Ectodermal cell (in vitro differentiated cells): ENCODE measurements around the gene TSFM.
"Not testable (repeated sequence)": the region's sequence is repeated elsewhere in the genome, so short reads cannot be mapped to it uniquely, and the experiment has no call there.

ENCODE experiments used
- H3K27ac ChIP-seq: 2 replicates; pipeline ENCODE4 v1.7.0; 2013; ENCODE audit warnings: mild to moderate bottlenecking, low read depth, low read length; ENCODE audit not compliant: insufficient read depth, poor library complexity, severe bottlenecking
- H3K27me3 ChIP-seq: 2 replicates; pipeline ENCODE4 v1.7.0; 2013; ENCODE audit warnings: mild to moderate bottlenecking, low read length; ENCODE audit not compliant: insufficient read depth, control insufficient read depth, poor library complexity, severe bottlenecking
- H3K36me3 ChIP-seq: one replicate; pipeline ENCODE4 v1.7.0; 2013; ENCODE audit warnings: low read length; ENCODE audit not compliant: control insufficient read depth, insufficient read depth
- H3K4me1 ChIP-seq: one replicate; pipeline ENCODE4 v1.7.0; 2013; ENCODE audit warnings: low read length; ENCODE audit not compliant: control insufficient read depth, insufficient read depth
- H3K4me3 ChIP-seq: 2 replicates; pipeline ENCODE4 v1.7.0; 2013; ENCODE audit warnings: low read depth, low read length, control low read depth; ENCODE audit not compliant: insufficient read depth
- H3K9me3 ChIP-seq: 2 replicates; pipeline ENCODE4 v1.7.0; 2013; ENCODE audit warnings: mild to moderate bottlenecking, low read length, moderate library complexity; ENCODE audit not compliant: control insufficient read depth
- WGBS, 2 experiments: methylation state at CpG; one replicate each; pipeline ENCODE4 v1.1.7; 2013; ENCODE audit warnings: missing lambda C conversion rate in 2 of 2; 5-methylcytosine and 5-hydroxymethylcytosine counted together

Gene TSFM

DNA sequence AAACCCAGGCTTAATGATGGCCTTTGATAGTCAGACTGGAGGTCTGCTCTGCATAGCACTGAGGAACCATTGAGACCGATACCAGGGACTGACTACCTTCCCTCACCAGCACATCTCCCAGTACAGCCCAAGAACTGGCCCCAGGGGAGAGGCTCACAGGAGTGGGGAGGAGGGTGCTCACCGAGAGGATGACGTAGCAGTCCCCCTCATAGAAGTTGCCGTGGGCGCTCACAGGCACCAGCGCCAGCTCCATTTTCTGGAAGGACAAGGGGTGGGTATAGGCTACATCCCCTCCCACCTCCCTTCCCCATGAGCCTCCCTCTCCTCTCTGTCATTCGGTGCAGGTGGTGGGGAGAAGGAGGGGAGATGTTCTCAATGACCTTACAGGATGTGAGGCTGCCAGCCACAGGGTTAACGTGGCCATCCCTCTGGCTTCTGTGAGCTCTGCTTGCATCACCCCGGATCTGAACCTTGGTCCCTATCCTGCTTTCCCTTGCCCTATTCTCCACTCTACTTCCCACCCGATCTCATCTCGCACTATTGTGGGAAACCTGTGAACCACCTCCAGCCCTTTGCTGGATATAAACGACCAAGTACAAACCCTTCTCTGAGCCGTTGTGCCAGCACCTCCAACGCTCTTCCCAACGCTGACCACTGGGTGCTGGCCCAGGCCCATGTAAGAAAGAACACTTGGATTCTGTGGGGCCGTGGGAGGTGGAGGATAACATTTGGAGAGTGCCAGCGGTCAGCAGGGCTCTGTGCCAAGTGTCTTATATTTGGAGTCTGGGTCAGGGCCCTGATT lies 31.6 kb downstream of the TSFM start:
- no peaks in the 10 kb centered on the region for H3K27me3 ChIP-seq
- WGBS, 2 experiments: 91 to 93% methylated on average over 11 to 17 of the region's 17 CpGs
- no peaks in the 10 kb centered on the region for H3K4me1 ChIP-seq
- H3K9me3 ChIP-seq: no peaks in the 10 kb centered on the region
- no peak overlapping the region for H3K27ac ChIP-seq
- H3K36me3 ChIP-seq: no peaks in the 10 kb centered on the region
- no peak overlapping the region for H3K4me3 ChIP-seq

DNA sequence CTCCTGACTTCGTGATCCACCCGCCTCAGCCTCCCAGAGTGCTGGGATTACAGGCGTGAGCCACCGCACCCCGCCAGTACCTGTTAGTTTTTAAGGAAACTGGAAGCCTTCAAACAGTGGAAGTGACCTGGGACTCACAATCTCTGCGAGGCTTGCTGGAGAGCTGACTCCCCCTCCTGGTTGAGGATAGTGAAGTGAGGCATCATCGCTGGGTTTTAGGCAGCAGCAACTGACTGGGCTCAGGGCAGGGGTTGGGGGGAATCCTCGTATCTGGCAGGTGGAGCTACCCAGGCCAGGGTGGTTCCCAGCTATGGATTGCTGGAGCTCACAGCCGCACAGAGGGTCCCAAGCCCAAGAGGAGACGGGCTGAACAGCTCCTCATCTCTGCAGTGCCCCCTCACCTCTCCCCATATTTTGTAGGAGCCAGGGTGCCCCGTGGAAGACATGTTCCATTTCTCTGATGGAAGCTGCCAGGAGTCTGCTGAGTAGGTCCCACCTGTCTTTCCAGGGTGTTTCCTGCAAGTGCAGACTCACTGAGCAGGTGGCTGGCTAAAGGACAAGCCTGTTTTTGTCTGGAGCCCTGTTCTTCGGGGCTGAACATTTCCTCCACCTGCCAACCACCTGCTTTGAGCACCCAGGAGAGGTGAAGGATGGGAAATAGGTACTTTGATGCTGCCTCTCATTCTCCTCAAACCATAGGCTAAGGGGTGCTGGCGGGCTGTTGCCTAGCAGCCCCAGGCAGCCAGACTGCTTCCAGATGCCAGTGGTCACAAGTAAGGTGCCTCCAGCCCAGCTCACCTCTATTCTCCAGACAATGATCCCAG lies 32.8 kb downstream of the TSFM start:
- no peak overlapping the region for H3K4me3 ChIP-seq
- H3K4me1 ChIP-seq: no peaks in the 10 kb centered on the region
- H3K27me3 ChIP-seq: no peaks in the 10 kb centered on the region
- no peak overlapping the region for H3K27ac ChIP-seq
- no peaks in the 10 kb centered on the region for H3K36me3 ChIP-seq
- H3K9me3 ChIP-seq: no peaks in the 10 kb centered on the region
- WGBS, 2 experiments: 78 to 80% methylated on average over 13 of the region's 13 CpGs

DNA sequence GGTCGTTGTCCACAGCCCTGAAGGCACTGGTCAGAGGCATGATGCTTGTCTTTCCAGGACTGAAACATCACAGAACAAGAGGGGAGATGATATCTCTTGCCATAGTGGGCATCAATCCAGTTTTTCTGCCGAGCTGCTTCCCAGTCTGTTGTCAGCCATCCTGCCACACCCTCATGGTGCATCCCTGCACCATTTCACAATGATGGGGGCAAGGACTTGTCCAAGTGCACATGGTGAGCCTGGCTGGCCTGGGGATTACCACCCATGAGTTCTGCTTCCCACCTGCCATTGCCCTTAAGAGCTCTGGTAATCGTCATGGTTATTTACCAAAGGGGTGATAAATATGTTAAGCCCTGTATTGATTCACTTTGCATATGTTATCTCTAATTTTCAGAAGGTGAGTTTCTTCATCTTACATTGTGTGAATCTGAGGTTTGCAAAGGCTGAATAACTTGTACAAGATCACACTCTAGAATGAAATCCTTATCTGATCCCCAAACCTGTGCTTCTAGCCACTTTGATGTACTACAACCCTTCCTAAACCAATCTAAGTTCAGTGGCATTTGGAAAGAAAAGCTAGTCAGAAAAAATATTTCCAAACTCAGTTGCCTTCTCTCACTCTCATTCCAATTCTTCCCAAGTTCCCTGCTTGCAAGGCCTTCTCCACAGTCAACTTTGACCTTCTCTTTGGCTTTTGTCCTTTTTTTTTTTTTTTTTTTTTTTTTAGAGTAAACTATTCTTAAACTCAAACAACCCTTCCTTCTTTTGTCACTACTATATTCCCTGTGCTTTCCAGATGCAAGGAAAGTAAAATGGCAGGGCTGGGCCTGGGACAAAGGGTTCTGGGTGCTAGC lies 33.6 kb downstream of the TSFM start:
- H3K36me3 ChIP-seq: no peaks in the 10 kb centered on the region
- no peak overlapping the region for H3K4me3 ChIP-seq
- H3K27ac ChIP-seq: no peak overlapping the region
- H3K4me1 ChIP-seq: no peaks in the 10 kb centered on the region
- H3K27me3 ChIP-seq: no peaks in the 10 kb centered on the region
- WGBS, 2 experiments: 92 to 94% methylated on average over 3 of the region's 3 CpGs
- no peaks in the 10 kb centered on the region for H3K9me3 ChIP-seq

DNA sequence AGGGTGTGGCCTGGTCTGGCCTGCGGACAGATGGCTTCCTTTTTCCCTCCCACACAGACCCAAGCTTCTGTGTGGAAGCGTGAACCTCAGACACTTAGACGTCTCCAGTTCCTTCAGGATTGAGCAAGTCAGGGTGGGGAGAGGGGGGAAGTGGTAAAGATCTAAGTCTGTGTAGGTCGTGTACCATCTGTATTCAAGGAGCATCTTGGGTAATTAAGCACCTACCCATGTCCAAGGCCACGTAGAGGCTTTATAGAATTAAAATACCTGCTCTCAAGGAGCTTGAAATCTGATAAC lies 34.2 kb downstream of the TSFM start:
- no peak overlapping the region for H3K4me3 ChIP-seq
- H3K4me1 ChIP-seq: no peaks in the 10 kb centered on the region
- WGBS, 2 experiments: 79 to 86% methylated on average over 4 to 5 of the region's 5 CpGs
- no peak overlapping the region for H3K27ac ChIP-seq
- H3K27me3 ChIP-seq: no peaks in the 10 kb centered on the region
- H3K36me3 ChIP-seq: peaks cover 2% of the 10 kb centered on the region
- H3K9me3 ChIP-seq: no peaks in the 10 kb centered on the region

DNA sequence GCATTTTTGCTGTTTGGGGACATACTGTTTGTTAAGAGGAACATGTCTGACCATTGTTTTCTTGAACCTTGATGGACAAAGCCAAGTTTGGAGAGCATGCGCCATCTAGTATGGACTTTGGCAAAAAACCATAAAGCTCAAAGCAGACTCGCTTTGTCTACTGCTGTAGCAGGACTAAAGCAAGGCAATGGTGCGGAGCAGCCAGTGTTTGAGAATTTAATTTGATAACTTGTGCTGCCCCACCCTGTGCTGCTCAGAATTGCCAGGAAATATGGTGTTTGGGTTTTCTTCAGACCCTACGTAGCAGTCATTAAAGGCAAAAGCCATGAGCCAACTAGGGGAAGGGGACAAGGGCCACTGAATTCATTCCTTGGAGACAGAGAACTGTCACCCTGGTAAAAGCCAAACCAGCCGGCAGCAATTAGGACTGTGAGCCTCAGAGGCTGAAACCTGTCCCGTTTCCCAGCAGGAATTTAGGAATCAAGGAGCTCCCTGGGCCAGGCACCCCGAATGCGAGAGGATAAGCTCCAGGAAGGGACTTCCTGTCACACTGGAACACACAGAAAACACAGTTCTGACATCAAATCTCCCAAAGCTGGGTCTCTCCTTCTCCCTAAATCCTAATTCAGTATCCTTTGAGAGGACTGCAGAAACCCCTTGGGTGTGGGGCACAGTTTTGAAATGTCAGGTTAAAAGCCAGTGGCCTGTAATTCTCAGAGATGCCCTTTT lies 34.8 kb downstream of the TSFM start:
- Histone ChIP-seq H3K27ac (no peak overlapping the region), H3K9me3 (no peaks in the 10 kb centered on the region), H3K36me3 (peaks cover 8% of the 10 kb centered on the region), H3K27me3 (no peaks in the 10 kb centered on the region), H3K4me3 (no peak overlapping the region), H3K4me1 (no peaks in the 10 kb centered on the region)
- WGBS, 2 experiments: 91 to 93% methylated on average over 8 of the region's 8 CpGs

DNA sequence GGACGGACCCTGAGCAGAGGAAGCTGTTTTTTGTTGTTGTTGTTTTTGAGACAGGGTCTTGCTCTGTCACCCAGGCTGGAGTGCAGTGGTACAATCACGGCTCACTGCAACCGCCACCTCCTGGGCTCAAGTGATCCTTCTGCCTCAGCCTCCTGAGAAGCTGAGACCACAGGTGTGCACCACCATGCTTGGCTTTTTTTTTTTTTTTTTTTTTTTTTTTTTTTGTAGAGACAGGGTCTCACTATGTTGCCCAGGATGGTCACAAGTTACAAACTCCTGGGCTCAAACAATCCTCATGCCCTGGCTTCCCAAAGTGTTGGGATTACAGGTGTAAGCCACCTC lies 35.4 kb downstream of the TSFM start:
- not testable (repeated sequence) for H3K9me3 ChIP-seq, H3K4me3 ChIP-seq, H3K27me3 ChIP-seq, H3K27ac ChIP-seq, H3K4me1 ChIP-seq
- peaks cover 13% of the 10 kb centered on the region for H3K36me3 ChIP-seq
- WGBS, 2 experiments: 85 to 89% methylated on average over 3 of the region's 3 CpGs

DNA sequence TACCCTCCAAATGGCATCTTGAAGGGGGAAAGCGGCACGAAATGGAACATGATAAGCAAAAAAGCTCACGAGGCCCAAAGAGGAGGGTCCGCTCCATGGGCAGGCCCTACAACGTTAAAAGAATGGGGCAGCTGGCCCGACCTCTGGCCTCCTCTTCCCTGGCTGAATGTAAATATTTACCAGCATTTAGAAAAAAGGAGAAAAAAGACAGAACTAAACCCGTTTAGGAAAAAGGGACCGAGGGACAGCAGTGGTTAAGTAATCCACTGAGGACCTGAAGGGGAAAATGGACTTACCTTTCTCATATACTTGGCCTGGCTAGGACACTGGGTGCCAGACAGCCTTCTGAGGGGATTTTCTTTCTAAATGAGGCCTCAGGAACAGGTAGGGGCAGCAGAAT lies 37.5 kb downstream of the TSFM start:
- 94% methylated on average over 8 of the region's 8 CpGs for WGBS, 2 experiments
- not testable (repeated sequence) for H3K27me3 ChIP-seq, H3K4me1 ChIP-seq, H3K4me3 ChIP-seq, H3K9me3 ChIP-seq, H3K27ac ChIP-seq
- H3K36me3 ChIP-seq: peaks cover 34% of the 10 kb centered on the region

DNA sequence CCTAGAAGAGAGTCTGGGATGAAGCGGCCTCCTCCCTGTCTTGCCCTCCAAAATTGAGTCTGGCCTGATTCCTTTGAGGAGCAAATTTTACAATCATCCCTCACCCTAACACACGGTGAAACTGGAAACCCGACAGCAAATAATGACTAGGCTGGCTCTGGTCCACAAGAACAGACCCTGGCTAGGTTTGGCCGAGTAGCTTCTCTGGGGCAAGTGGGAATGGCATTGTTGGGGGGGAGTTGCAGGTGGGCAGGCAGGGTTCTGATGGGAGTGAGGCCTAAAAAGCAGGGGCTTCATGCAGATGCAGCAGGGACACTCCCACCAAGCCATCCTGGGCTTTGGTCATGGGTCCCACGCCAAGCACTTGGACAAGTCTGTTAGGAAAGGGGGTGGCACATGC lies 38.4 kb downstream of the TSFM start:
- not testable (repeated sequence) for H3K9me3 ChIP-seq, H3K27ac ChIP-seq, H3K27me3 ChIP-seq, H3K4me1 ChIP-seq, H3K4me3 ChIP-seq
- H3K36me3 ChIP-seq: peaks cover 37% of the 10 kb centered on the region
- WGBS, 2 experiments: 96 to 99% methylated on average over 4 of the region's 5 CpGs

DNA sequence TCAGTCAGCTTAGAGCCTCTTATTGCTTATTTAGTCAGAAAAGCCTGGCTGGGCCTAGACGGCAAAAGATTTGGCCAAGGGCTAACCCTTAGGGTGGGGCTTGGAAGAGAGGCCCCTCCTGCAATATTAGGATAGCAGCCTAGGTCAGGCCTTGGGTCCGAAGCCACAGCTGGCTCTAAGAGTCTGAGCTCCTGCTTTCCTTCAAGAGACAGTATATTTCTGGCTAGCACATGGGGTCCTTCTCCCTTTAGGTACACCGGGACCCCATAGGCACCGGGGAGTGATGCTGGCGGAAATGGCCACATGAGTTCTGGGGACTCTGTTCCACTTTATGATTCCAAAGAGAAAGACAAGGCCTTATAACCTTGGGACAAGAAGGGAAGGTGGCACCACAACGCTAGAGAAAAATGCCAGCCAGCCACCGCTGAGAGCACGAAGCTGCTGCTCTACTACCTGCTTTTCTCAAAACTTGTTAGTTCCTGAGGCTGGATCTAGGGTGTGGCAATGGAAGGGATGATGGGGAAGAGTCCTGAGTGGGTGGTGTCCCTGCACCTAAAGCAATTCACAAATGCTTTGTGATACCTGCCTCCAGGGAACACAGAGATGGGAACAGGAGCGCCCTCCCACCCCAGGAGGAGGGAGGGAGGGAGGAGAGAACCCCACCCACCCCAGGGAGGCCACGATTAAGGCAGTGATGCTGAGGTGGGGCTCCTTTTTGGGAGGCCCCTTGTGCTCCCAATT lies 39.1 kb downstream of the TSFM start:
- WGBS, 2 experiments: 96 to 98% methylated on average over 10 of the region's 10 CpGs
- H3K4me3 ChIP-seq: no peak overlapping the region
- no peaks in the 10 kb centered on the region for H3K9me3 ChIP-seq
- H3K27ac ChIP-seq: no peak overlapping the region
- H3K4me1 ChIP-seq: no peaks in the 10 kb centered on the region
- no peaks in the 10 kb centered on the region for H3K27me3 ChIP-seq
- peaks cover 37% of the 10 kb centered on the region for H3K36me3 ChIP-seq
